ENCODE results near the gene NTM. TPM values are rescaled to one million over a fixed set of nuclear protein-coding genes. Genes with fewer than 3 reads are reported as not detected.

The NTM gene
- total and polyA plus RNA-seq, 2 donors from 2014 or later: 0.92 to 10.3 TPM

DNA sequence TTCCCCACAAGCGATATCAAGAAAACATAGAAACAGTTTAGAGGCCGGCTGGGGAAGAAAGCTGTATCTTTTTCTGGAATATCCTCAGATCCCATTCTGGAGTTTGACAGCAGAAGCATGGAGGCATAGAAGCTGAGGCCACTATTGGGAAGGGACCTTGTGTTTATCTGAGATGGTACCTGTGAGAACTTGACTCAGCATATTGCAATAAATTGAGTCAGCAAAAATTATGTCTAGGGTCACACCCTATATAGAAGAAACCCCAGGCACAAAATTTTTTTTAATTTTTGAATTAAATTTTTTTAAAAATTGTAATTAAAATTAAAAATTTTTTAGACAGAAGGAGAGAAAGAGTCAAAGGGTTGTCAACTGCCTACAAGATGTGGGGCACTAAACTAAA is 178.7 kb downstream of the NTM start:
- no peak for FAIRE-seq
- H3K9ac ChIP-seq (ENCODE audit: low read length in 3 of 3): no peak overlapping the region
- TF ChIP-seq, protein P1, sequence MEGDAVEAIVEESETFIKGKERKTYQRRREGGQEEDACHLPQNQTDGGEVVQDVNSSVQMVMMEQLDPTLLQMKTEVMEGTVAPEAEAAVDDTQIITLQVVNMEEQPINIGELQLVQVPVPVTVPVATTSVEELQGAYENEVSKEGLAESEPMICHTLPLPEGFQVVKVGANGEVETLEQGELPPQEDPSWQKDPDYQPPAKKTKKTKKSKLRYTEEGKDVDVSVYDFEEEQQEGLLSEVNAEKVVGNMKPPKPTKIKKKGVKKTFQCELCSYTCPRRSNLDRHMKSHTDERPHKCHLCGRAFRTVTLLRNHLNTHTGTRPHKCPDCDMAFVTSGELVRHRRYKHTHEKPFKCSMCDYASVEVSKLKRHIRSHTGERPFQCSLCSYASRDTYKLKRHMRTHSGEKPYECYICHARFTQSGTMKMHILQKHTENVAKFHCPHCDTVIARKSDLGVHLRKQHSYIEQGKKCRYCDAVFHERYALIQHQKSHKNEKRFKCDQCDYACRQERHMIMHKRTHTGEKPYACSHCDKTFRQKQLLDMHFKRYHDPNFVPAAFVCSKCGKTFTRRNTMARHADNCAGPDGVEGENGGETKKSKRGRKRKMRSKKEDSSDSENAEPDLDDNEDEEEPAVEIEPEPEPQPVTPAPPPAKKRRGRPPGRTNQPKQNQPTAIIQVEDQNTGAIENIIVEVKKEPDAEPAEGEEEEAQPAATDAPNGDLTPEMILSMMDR (IDR thresholded peaks at IDR 0.05; ENCODE audit: borderline replicate concordance, extremely low read depth, insufficient read depth): no peak
- no peaks in the 10 kb centered on the region for H3K36me3 ChIP-seq (ENCODE audit: control insufficient read depth in 2 of 3, insufficient read depth in 3 of 3, low read length in 3 of 3)
- no peak for DNase-seq
- no peak overlapping the region for H3K27ac ChIP-seq (ENCODE audit: low read depth in 2 of 2, low read length in 2 of 2)
- intact Hi-C loops (cut with DNase I): no loop called here
- H3K4me3 ChIP-seq (ENCODE audit: low read length in 3 of 3): no peak overlapping the region
- H3K4me1 ChIP-seq (ENCODE audit: control insufficient read depth in 2 of 3, insufficient read depth in 2 of 3, low read depth in 1 of 3, low read length in 3 of 3): no peaks in the 10 kb centered on the region
- H3K9me3 ChIP-seq (ENCODE audit: control insufficient read depth in 2 of 3, insufficient read depth in 1 of 3, low read length in 3 of 3): no peaks in the 10 kb centered on the region
- no peaks in the 10 kb centered on the region for H3K27me3 ChIP-seq (ENCODE audit: control insufficient read depth, insufficient read depth, low read length)

DNA sequence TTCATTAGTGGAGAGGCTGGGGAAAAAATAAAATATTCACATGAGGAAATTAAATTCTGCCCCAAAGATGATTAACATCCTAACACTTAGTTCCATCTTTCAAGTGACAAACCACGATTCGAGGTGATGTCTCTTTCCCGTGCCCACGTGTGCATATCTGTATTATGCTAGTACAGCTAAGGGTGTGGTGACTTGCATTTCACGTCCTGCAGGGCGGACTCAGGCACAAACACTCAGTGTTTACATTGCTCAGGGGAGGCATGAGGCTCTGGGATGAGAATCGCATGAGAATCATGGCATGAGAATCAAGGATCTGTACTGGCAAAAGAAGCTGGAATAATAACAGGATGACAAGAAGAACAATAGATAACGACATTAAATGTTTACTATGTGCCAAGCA is 179.4 kb downstream of the NTM start:
- DNase-seq: no peak
- intact Hi-C loops (cut with DNase I): no loop called here
- H3K9ac ChIP-seq (ENCODE audit: low read length in 3 of 3): no peak overlapping the region

DNA sequence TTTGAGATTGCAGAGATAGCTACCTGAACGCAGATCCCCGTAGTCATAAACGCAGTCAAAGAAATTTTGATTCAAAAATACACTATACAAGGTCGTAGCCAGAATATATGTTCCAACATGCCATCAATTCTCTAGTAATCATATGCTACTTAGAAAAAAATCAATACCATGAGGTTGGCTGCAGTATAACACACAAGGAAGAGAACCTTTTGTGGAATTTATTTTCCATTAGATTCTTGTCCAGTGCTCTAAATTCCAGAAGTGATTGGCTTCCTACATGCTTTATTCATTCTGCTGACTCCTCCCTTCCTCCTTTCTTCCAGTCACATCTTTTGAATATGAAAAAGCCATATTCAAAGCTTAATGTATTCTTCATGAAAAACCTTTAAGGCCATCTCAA is 189.9 kb downstream of the NTM start:
- DNase-seq: no peak
- intact Hi-C loops (cut with DNase I): no loop called here
- H3K9ac ChIP-seq (ENCODE audit: low read length in 3 of 3): no peak overlapping the region
- H3K36me3 ChIP-seq (ENCODE audit: control insufficient read depth in 2 of 3, insufficient read depth in 3 of 3, low read length in 3 of 3): no peaks in the 10 kb centered on the region
- no peak overlapping the region for H3K27ac ChIP-seq (ENCODE audit: low read depth in 2 of 2, low read length in 2 of 2)
- H3K9me3 ChIP-seq (ENCODE audit: control insufficient read depth in 2 of 3, insufficient read depth in 1 of 3, low read length in 3 of 3): peaks cover 0 to 2% (median 0%) of the 10 kb centered on the region in 3 donors
- H3K4me3 ChIP-seq (ENCODE audit: low read length in 3 of 3): no peak overlapping the region
- TF ChIP-seq, protein P1 (IDR thresholded peaks at IDR 0.05; ENCODE audit: borderline replicate concordance, extremely low read depth, insufficient read depth): no peak
- FAIRE-seq: no peak
- H3K27me3 ChIP-seq (ENCODE audit: control insufficient read depth, insufficient read depth, low read length): no peaks in the 10 kb centered on the region
- H3K4me1 ChIP-seq (ENCODE audit: control insufficient read depth in 2 of 3, insufficient read depth in 2 of 3, low read depth in 1 of 3, low read length in 3 of 3): no peaks in the 10 kb centered on the region

More for the DNA sequence above, 179.4 kb downstream of the NTM start:
- Histone ChIP-seq H3K27ac (ENCODE audit: low read depth in 2 of 2, low read length in 2 of 2) (no peak overlapping the region), H3K9me3 (ENCODE audit: control insufficient read depth in 2 of 3, insufficient read depth in 1 of 3, low read length in 3 of 3) (no peaks in the 10 kb centered on the region), H3K36me3 (ENCODE audit: control insufficient read depth in 2 of 3, insufficient read depth in 3 of 3, low read length in 3 of 3) (no peaks in the 10 kb centered on the region), H3K4me1 (ENCODE audit: control insufficient read depth in 2 of 3, insufficient read depth in 2 of 3, low read depth in 1 of 3, low read length in 3 of 3) (no peaks in the 10 kb centered on the region), H3K4me3 (ENCODE audit: low read length in 3 of 3) (no peak overlapping the region), H3K27me3 (ENCODE audit: control insufficient read depth, insufficient read depth, low read length) (no peaks in the 10 kb centered on the region)
- TF ChIP-seq, protein P1 (IDR thresholded peaks at IDR 0.05; ENCODE audit: borderline replicate concordance, extremely low read depth, insufficient read depth): no peak
- no peak for FAIRE-seq

DNA sequence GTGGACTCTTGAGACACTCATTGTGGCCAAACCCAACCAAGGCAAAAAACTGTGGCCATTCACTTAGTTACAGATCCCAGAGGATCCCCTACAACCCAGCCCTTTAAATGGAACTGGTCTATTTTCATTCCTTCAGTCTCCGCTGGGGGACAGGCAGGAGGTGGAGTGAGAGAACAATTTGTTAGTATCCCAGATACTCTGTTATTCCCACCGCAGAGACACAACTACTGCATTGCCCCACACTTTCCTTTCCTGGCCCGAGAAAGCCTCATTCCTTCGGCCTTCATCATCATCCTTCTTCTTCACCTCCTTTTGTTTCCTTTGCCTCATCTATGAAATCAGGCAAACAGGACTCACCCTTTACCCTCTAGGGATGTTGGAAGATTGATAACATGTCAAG is 191.1 kb downstream of the NTM start:
- H3K4me3 ChIP-seq (ENCODE audit: low read length in 3 of 3): no peak overlapping the region
- TF ChIP-seq, protein P1 (IDR thresholded peaks at IDR 0.05; ENCODE audit: borderline replicate concordance, extremely low read depth, insufficient read depth): no peak
- no peaks in the 10 kb centered on the region for H3K27me3 ChIP-seq (ENCODE audit: control insufficient read depth, insufficient read depth, low read length)
- no peaks in the 10 kb centered on the region for H3K36me3 ChIP-seq (ENCODE audit: control insufficient read depth in 2 of 3, insufficient read depth in 3 of 3, low read length in 3 of 3)
- no peaks in the 10 kb centered on the region for H3K4me1 ChIP-seq (ENCODE audit: control insufficient read depth in 2 of 3, insufficient read depth in 2 of 3, low read depth in 1 of 3, low read length in 3 of 3)
- no peak overlapping the region for H3K9ac ChIP-seq (ENCODE audit: low read length in 3 of 3)
- no peak for FAIRE-seq
- DNase-seq: no peak
- H3K27ac ChIP-seq (ENCODE audit: low read depth in 2 of 2, low read length in 2 of 2): no peak overlapping the region
- peaks cover 0 to 2% (median 0%) of the 10 kb centered on the region in 3 donors for H3K9me3 ChIP-seq (ENCODE audit: control insufficient read depth in 2 of 3, insufficient read depth in 1 of 3, low read length in 3 of 3)
- intact Hi-C loops (cut with DNase I): no loop called here
